ENCODE data around the gene ACTL6A. TPM values are rescaled to one million over a fixed set of nuclear protein-coding genes. Genes with fewer than 3 reads are reported as not detected.

Gene ACTL6A
- total and polyA plus RNA-seq, 2 of the 4 experiments (the other 2 are of a cell fraction) = 48.3 to 70.1 TPM

DNA sequence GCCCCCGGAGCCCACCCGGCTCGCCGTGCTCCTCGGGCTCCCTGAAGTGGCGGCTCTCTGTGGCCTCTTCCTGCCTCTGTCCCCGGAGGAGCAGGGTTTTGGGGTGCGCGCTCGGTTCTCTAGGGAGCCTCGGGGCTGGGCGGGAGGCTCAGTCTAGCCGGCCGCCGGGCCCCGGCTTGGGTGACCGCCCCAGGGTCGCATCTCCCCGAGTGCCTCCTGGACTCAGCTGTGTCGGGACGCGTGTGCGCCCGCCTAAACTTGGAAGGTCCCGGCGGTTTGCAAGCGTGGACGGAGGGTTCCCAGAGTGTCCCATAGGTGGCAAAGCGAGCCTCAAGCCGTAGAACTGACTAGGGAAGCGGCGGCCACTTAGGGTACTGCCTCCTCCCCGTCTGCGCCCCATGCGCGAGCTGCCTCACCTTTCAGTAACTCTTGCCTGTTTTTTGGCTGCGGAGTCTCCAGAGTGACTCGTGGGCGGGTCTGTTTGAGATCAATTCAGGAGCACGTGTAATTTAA lies 601 bp downstream of the ACTL6A start:
- Histone ChIP-seq H3K9ac (ENCODE audit: low read depth, low read length) (peak overlapping the region; percentile 80), H2BK15ac (ENCODE audit: low read depth, low read length) (no peak overlapping the region), H2BK120ac (ENCODE audit: low read depth, low read length) (no peak overlapping the region), H2BK5ac (ENCODE audit: low read depth, low read length, poor library complexity, severe bottlenecking) (peak overlapping the region; percentile 11), H2AK9ac (replicated peaks; ENCODE audit: low read depth, low read length, poor library complexity) (peak overlapping the region; percentile 82), H2AK5ac (ENCODE audit: low read depth, low read length) (no peak overlapping the region), H3K18ac (ENCODE audit: low read depth, low read length) (no peak overlapping the region), H3K27me3 (ENCODE audit: control insufficient read depth, insufficient read depth, low read length) (no peaks in the 10 kb centered on the region), H3K23ac (ENCODE audit: low read depth, low read length) (peak overlapping the region; percentile 62), H4K20me1 (ENCODE audit: insufficient read depth, low read length) (no peaks in the 10 kb centered on the region), H3K9me3 (ENCODE audit: control insufficient read depth, insufficient read depth, low read length) (no peaks in the 10 kb centered on the region), H3K9me1 (ENCODE audit: insufficient read depth, low read length) (no peaks in the 10 kb centered on the region; the same call in 1 of the 2 replicates), H3K4ac (ENCODE audit: low read depth, low read length) (peak overlapping the region; percentile 33; the same call in 1 of the 2 replicates), H2AFZ (replicated peaks; ENCODE audit: low read length, poor library complexity) (peak overlapping the region; percentile 93), H3K4me3 (ENCODE audit: insufficient read depth, low read depth, low read length) (peak overlapping the region; percentile 86), H3K14ac (replicated peaks; ENCODE audit: low read depth, low read length) (0 out of 2 replicates have a peak overlapping the region, but pooled peaks have one; percentile 17), H3K27ac (ENCODE audit: insufficient read depth, low read length) (peak overlapping the region; percentile 47), H3K36me3 (ENCODE audit: control insufficient read depth, insufficient read depth, low read length) (no peaks in the 10 kb centered on the region), H3K56ac (ENCODE audit: extremely low read depth, insufficient read depth, low read length) (no peak overlapping the region; the same call in 1 of the 2 replicates), H4K91ac (ENCODE audit: insufficient read depth, low read depth, low read length) (no peak overlapping the region), H3K4me2 (ENCODE audit: low read depth, low read length) (peak overlapping the region; percentile 97), H2BK20ac (ENCODE audit: low read depth, low read length) (no peak overlapping the region), H4K5ac (ENCODE audit: low read depth, low read length) (no peak overlapping the region; the same call in 1 of the 2 replicates), H3K79me1 (ENCODE audit: low read depth in 1 of 2, low read length in 2 of 2) (peaks cover 0 to 32% of the 10 kb centered on the region in 2 experiments; a peak in 3 of 4 replicates), H4K8ac (ENCODE audit: low read depth in 2 of 2, low read length in 2 of 2) (peak overlapping the region in 1 of 2 experiments; percentile 58; a peak in 2 of 4 replicates), H3K4me1 (ENCODE audit: control insufficient read depth, insufficient read depth, low read length) (peaks cover 2% of the 10 kb centered on the region; the same call in 1 of the 2 replicates)
- POLR2A ChIA-PET (ENCODE audit: unreplicated experiment) = no interaction called here
- in situ Hi-C loops (cut with MboI; ENCODE audit: low sequenced_read_pairs) (loop anchor here (25.0 kb wide), 1 partner anchor 551 kb away; no protein-coding TSS in a partner anchor), intact Hi-C loops (cut with micrococcal nuclease) (no loop called here), dilution Hi-C loops (cut with HindIII; ENCODE audit: low sequenced_read_pairs, unreplicated experiment) (no loop called here)
- TF ChIP-seq, protein P1, sequence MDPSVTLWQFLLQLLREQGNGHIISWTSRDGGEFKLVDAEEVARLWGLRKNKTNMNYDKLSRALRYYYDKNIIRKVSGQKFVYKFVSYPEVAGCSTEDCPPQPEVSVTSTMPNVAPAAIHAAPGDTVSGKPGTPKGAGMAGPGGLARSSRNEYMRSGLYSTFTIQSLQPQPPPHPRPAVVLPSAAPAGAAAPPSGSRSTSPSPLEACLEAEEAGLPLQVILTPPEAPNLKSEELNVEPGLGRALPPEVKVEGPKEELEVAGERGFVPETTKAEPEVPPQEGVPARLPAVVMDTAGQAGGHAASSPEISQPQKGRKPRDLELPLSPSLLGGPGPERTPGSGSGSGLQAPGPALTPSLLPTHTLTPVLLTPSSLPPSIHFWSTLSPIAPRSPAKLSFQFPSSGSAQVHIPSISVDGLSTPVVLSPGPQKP (IDR thresholded peaks at IDR 0.05; ENCODE audit: borderline replicate concordance, low read depth, low read length) = no peak
- TF ChIP-seq POLR2A (IDR thresholded peaks at IDR 0.05; ENCODE audit: low read depth, low read length) = no peak
- TF ChIP-seq BHLHE40 (IDR thresholded peaks at IDR 0.05; ENCODE audit: low read depth, low read length) = no peak
- TF ChIP-seq SMC3 (IDR thresholded peaks at IDR 0.05; ENCODE audit: low read depth, low read length) = peak; percentile 23; the same call in 1 of the 2 replicates
- TF ChIP-seq NFE2L2 (IDR thresholded peaks at IDR 0.05; ENCODE audit: low read depth, low read length) = no peak
- no peak for TF ChIP-seq FOS (IDR thresholded peaks at IDR 0.05; ENCODE audit: low read depth, low read length)
- no peak for TF ChIP-seq CEBPB (IDR thresholded peaks at IDR 0.05; ENCODE audit: low read depth, low read length)
- TF ChIP-seq, protein P2, sequence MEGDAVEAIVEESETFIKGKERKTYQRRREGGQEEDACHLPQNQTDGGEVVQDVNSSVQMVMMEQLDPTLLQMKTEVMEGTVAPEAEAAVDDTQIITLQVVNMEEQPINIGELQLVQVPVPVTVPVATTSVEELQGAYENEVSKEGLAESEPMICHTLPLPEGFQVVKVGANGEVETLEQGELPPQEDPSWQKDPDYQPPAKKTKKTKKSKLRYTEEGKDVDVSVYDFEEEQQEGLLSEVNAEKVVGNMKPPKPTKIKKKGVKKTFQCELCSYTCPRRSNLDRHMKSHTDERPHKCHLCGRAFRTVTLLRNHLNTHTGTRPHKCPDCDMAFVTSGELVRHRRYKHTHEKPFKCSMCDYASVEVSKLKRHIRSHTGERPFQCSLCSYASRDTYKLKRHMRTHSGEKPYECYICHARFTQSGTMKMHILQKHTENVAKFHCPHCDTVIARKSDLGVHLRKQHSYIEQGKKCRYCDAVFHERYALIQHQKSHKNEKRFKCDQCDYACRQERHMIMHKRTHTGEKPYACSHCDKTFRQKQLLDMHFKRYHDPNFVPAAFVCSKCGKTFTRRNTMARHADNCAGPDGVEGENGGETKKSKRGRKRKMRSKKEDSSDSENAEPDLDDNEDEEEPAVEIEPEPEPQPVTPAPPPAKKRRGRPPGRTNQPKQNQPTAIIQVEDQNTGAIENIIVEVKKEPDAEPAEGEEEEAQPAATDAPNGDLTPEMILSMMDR (conservative IDR thresholded peaks at IDR 0.05; ENCODE audit: low read depth, low read length) = peak; percentile 53
- peak; percentile 35 for TF ChIP-seq RAD21 (IDR thresholded peaks at IDR 0.05; ENCODE audit: low read length)
- TF ChIP-seq MXI1 (IDR thresholded peaks at IDR 0.05; ENCODE audit: borderline replicate concordance, low read depth, low read length) = peak; percentile 80; the same call in 1 of the 2 replicates
- WGBS, 2 experiments (ENCODE audit: extremely low coverage in 2 of 2, insufficient read length in 1 of 2) = 0% methylated on average over 10 of the region's 40 CpGs; no CpG with 5 or more reads in 1 of the 2 experiments
- CTCF ChIA-PET = interaction anchor here (0.5 to 1.2 kb wide), 2 partner anchors 18 to 190 kb away, joined by 3 read pairs; no protein-coding TSS in a partner anchor
- DNase-seq (peak; percentile 73), ATAC-seq (ENCODE audit: low read depth) (peak; percentile 49)
- BruUV-seq (replicated peaks) = no TSS peak

Measured in IMR-90 (cell line).